GM12878 (cell line): Measurements from ENCODE around the gene KIF6. TPM values are rescaled to one million over a fixed set of nuclear protein-coding genes. Genes with fewer than 3 reads are reported as not detected.

Experiments
- ATAC-seq: fragments of 200-7000 bp; cut with Tn5 transposase; 3 replicates; pipeline ENCODE4 v1.9.1; 2020; ENCODE audit warnings: mild to moderate bottlenecking, moderate library complexity
- BruUV-seq: library from RNA; stranded (reverse); fragments of 400-500 nt; replicated peaks from 2 replicates; lab custom pipeline; 2021; lab: Mats Ljungman, UMichigan
- CTCF ChIA-PET: fragments of 300-600 bp; sonication (Branson Sonifier 250); formaldehyde crosslinking; extraction: SDS; loops from one replicate; lab custom pipeline; 2021; ENCODE audit warnings: inconsistent platforms; lab: Yijun Ruan, JAX
- POLR2A ChIA-PET: fragments of 350-600 bp; formaldehyde crosslinking; extraction: SDS; loops from one replicate; lab custom pipeline; 2021; ENCODE audit warnings: inconsistent platforms; lab: Charles Lee
- RAD21 ChIA-PET: fragments of 300-600 bp; sonication (Branson Sonifier 250); formaldehyde crosslinking; loops from one replicate; lab custom pipeline; 2023; ENCODE audit warnings: antibody characterized with exemption; ENCODE audit not compliant: unreplicated experiment; lab: Charles Lee
- SMC1A ChIA-PET: fragments of 300-600 bp; sonication (Branson Sonifier 250); formaldehyde crosslinking; loops from one replicate; lab custom pipeline; 2023; ENCODE audit not compliant: unreplicated experiment, uncharacterized antibody; lab: Charles Lee
- DNase-seq: peaks from one replicate; pipeline ENCODE4 v3.0.0-alpha.2; 2011; ENCODE audit warnings: low read depth, low spot score
- FAIRE-seq: peaks from 3 replicates; lab custom pipeline; 2011; peaks lifted over from hg19 to GRCh38; lab: Jason Lieb, UNC
- H2AFZ ChIP-seq: 2 replicates; pipeline ENCODE4 v1.6.0; 2011; ENCODE audit warnings: low read depth, low read length, control low read depth; ENCODE audit not compliant: control insufficient read depth
- H3K27ac ChIP-seq: 2 replicates; pipeline ENCODE4 v1.5.1; 2011; ENCODE audit warnings: control low read depth; ENCODE audit not compliant: control insufficient read depth, insufficient read depth
- H3K27me3 ChIP-seq, 2 experiments: replicated peaks in 1 of 2; 2 replicates each; pipeline versions ENCODE4 v1.6.0 to v1.6.1; 2011; ENCODE audit warnings: low read length in 1 of 2; ENCODE audit not compliant: control insufficient read depth in 2 of 2, insufficient read depth in 2 of 2
- H3K36me3 ChIP-seq, 2 experiments: 2 replicates each; pipeline ENCODE4 v1.5.1; 2011; ENCODE audit warnings: low read length in 1 of 2; ENCODE audit not compliant: control insufficient read depth in 2 of 2, insufficient read depth in 2 of 2
- H3K4me1 ChIP-seq: 2 replicates; pipeline ENCODE4 v1.6.1; 2011; ENCODE audit warnings: mild to moderate bottlenecking, low read length, moderate library complexity, mixed read lengths; ENCODE audit not compliant: control insufficient read depth, insufficient read depth
- H3K4me2 ChIP-seq: 2 replicates; pipeline ENCODE4 v1.6.0; 2011; ENCODE audit warnings: control low read depth; ENCODE audit not compliant: control insufficient read depth, insufficient read depth
- H3K4me3 ChIP-seq: fragments of 200-600 bp; sonication (generic); 2 replicates; pipeline ENCODE4 v1.5.1; 2016
- H3K79me2 ChIP-seq: 2 replicates; pipeline ENCODE4 v1.6.0; 2011; ENCODE audit warnings: low read length; ENCODE audit not compliant: control insufficient read depth, insufficient read depth
- H3K9ac ChIP-seq: 2 replicates; pipeline ENCODE4 v1.8.0; 2011; ENCODE audit warnings: low read length, control low read depth, mixed read lengths; ENCODE audit not compliant: control insufficient read depth, insufficient read depth
- H3K9me3 ChIP-seq: replicated peaks from 3 replicates; pipeline ENCODE4 v1.5.1; 2011; ENCODE audit warnings: mild to moderate bottlenecking, low read length; ENCODE audit not compliant: control insufficient read depth, insufficient read depth
- H4K20me1 ChIP-seq: 2 replicates; pipeline ENCODE4 v1.6.0; 2011; ENCODE audit not compliant: control insufficient read depth, insufficient read depth
- BCLAF1 ChIP-seq: fragments of 450-650 bp; IDR thresholded peaks from 2 replicates; pipeline ENCODE4 v1.6.1; 2017; ENCODE audit warnings: antibody characterized with exemption, mild to moderate bottlenecking, moderate library complexity
- IKZF2 ChIP-seq, 2 experiments: fragments of 450-650 bp; IDR thresholded peaks; 2 replicates each; pipeline ENCODE4 v1.6.1; 2017; ENCODE audit warnings: mild to moderate bottlenecking in 2 of 2, moderate library complexity in 2 of 2
- NR2C1 ChIP-seq: fragments of 450-650 bp; IDR thresholded peaks from 2 replicates; pipeline ENCODE4 v1.6.1; 2017; ENCODE audit warnings: antibody characterized with exemption, mild to moderate bottlenecking, moderate library complexity
- PML ChIP-seq: IDR thresholded peaks from 2 replicates; pipeline ENCODE4 v1.6.1; 2012; ENCODE audit warnings: low read length, inconsistent platforms
- SREBF1 ChIP-seq: IDR thresholded peaks from 2 replicates; pipeline ENCODE4 v1.6.1; 2012; ENCODE audit warnings: mild to moderate bottlenecking, low read length
- SUZ12 ChIP-seq: fragments of 200-600 bp; sonication (generic); IDR thresholded peaks from one replicate; pipeline ENCODE4 v1.6.1; 2018; ENCODE audit warnings: antibody characterized with exemption, mild to moderate bottlenecking; ENCODE audit not compliant: unreplicated experiment
- TARDBP ChIP-seq: IDR thresholded peaks from 2 replicates; pipeline ENCODE4 v1.6.1; 2016; ENCODE audit warnings: borderline replicate concordance
- YY1 ChIP-seq: IDR thresholded peaks from 2 replicates; pipeline ENCODE4 v1.6.1; 2011; ENCODE audit warnings: low read depth, mild to moderate bottlenecking, low read length
- ZNF592 ChIP-seq: fragments of 450-650 bp; IDR thresholded peaks from 2 replicates; pipeline ENCODE4 v1.6.1; 2017; ENCODE audit warnings: mild to moderate bottlenecking, moderate library complexity
- ZNF687 ChIP-seq: fragments of 450-650 bp; IDR thresholded peaks from 2 replicates; pipeline ENCODE4 v1.6.1; 2017; ENCODE audit warnings: mild to moderate bottlenecking, moderate library complexity
- WGBS: methylation state at CpG from one replicate; pipeline ENCODE4 v1.1.6; 2016; ENCODE audit warnings: low lambda C conversion rate; ENCODE audit not compliant: insufficient replicate concordance, insufficient coverage; ENCODE audit errors: missing lambda C conversion rate; 5-methylcytosine and 5-hydroxymethylcytosine counted together
- in situ Hi-C: fragments of 300-500 bp; cut with MboI; formaldehyde crosslinking; loops from 9 replicates; pipeline ENCODE4 v1.14.3; 2018; ENCODE audit warnings: mixed read lengths
- intact Hi-C: fragments of 100-400 bp; cut with micrococcal nuclease; formaldehyde crosslinking; loops from one replicate; pipeline ENCODE4 v1.14.2; 2022; ENCODE audit not compliant: unreplicated experiment
- polyA plus RNA-seq, 11 experiments: library from polyadenylated mRNA; depleted of rRNA in 4 of 11; unstranded in 6 of 11; stranded (reverse) in 5 of 11; fragments of >200 nt; fragmentation: Nextera tagmentation in 4 of 11; fragmentation: Illumina TruSeq in 1 of 11; extraction: Ambion mirVana in 4 of 11; extraction: Trizol in 1 of 11; gene quantifications; 1 replicate in 1 of 11; 2 replicates in 10 of 11; pipeline versions ENCODE4 v1.2.1 to v1.2.3, GENCODE V29; 2011 to 2016; ENCODE audit warnings: inconsistent platforms in 2 of 11, missing spikeins in 2 of 11, low read depth in 1 of 11
- total RNA-seq, 4 experiments: library from RNA; depleted of rRNA in 3 of 4; stranded (reverse); fragments of >200 nt in 3 of 4; fragmentation: Illumina TruSeq in 1 of 4; extraction: Trizol in 1 of 4; gene quantifications; 2 replicates each; pipeline versions ENCODE4 v1.2.1 to v1.2.3, GENCODE V29; 2013 to 2021

The KIF6 gene
- total and polyA plus RNA-seq, 10 of the 15 experiments (the other 5 are each of a cell fraction or from before 2014, with no cell fraction given), result 0.09 to 1.0 (median 0.28) TPM

GRCh38 chr6:39756582-39756981 is 31.4 kb upstream of the KIF6 start:
- no peak for FAIRE-seq
- intact Hi-C loops, result no loop called here
- BruUV-seq, result no TSS peak

More at GRCh38 chr6:39756582-39756981, 31.4 kb upstream of the KIF6 start:
- RAD21 ChIA-PET, result no interaction called here
- DNase-seq, result no peak
- Histone ChIP-seq H3K79me2 (no peaks in the 10 kb centered on the region), H3K4me1 (no peaks in the 10 kb centered on the region), H3K27me3 (no peaks in the 10 kb centered on the region), H3K9me3 (no peaks in the 10 kb centered on the region; the same call in 2 of the 3 replicates), H3K27ac (no peak overlapping the region), H3K4me2 (no peak overlapping the region), H3K36me3 (no peaks in the 10 kb centered on the region), H3K4me3 (no peak overlapping the region), H3K9ac (no peak overlapping the region), H2AFZ (no peak overlapping the region), H4K20me1 (no peaks in the 10 kb centered on the region)
- ATAC-seq, result no peak
- TF ChIP-seq ZNF687 (no peak), BCLAF1 (no peak), NR2C1 (no peak), PML (no peak), SREBF1 (no peak), IKZF2 (IDR thresholded peaks at IDR 0.05) (no peak), TARDBP (no peak), ZNF592 (no peak), SUZ12 (no peak), YY1 (no peak)
- POLR2A ChIA-PET, result no interaction called here
- CTCF ChIA-PET, result no interaction called here
- in situ Hi-C loops, result no loop called here
- SMC1A ChIA-PET, result no interaction called here
- 43% methylated on average over 2 of the region's 2 CpGs for WGBS
